Urothelium cell line (cell line): ENCODE data around the gene DPYSL4.
A peak's percentile ranks its signal among the peaks of the same experiment; 100 is the strongest.

ENCODE experiments used
- DNase-seq: peaks from one replicate; pipeline ENCODE4 v3.0.0; 2011; ENCODE audit warnings: low spot score, mixed read lengths
- FAIRE-seq: peaks from 2 replicates; lab custom pipeline; 2011; peaks lifted over from hg19 to GRCh38; lab: Jason Lieb, UNC

DPYSL4 gene

DNA sequence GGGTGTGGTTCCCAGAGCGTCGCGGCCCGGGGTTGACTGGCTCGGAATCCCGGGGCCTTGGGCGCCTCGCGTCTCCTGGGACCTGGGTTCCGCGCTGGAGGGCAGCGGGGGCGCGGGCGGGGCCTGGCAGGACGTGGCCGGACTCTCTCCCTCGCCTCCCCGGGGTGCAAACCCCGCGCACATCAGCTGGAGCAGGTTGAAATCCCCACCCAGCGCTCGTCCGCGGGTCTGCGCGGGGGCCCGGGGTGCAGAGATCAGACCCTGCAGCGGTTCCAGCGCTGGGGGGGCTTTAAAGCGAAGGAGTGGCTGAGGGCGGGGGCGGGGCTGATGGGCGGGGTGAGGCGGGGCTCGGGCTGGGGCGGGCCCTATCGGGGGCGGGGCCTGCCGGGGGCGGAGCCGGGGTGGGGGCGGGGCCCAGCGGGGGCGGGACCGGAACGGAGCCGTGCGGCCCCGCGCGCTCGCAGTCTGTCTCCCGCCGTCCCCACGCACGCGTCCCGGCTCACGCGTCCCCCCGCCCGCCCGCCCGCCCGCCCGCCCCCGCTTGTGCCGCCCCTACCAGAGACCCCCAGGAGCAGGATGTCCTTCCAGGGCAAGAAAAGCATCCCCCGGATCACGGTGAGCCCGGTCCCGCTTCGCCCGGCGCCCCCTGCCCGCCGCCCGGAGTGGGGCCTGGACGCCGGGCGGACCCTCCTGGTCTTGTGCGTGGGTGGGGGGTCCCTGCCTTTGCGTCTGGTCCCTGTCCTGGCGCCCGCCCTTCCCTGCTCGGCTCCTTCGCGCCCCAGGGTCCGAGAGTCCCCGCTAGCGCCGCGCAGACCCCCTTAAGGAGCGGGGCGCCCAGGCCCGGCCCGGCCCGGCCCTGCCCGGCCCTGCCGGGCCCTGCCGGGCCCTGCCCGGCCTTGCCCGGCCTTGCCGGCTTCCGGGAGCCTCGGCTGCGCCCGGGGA lies at the start of gene DPYSL4:
Gene DPYSL4, plus strand, starts transcription at position 461 of the 942 bp plus-strand sequence. Its CDS starts 116 bp downstream, at position 577.
- no peak for FAIRE-seq
- peak; percentile 84 for DNase-seq

DNA sequence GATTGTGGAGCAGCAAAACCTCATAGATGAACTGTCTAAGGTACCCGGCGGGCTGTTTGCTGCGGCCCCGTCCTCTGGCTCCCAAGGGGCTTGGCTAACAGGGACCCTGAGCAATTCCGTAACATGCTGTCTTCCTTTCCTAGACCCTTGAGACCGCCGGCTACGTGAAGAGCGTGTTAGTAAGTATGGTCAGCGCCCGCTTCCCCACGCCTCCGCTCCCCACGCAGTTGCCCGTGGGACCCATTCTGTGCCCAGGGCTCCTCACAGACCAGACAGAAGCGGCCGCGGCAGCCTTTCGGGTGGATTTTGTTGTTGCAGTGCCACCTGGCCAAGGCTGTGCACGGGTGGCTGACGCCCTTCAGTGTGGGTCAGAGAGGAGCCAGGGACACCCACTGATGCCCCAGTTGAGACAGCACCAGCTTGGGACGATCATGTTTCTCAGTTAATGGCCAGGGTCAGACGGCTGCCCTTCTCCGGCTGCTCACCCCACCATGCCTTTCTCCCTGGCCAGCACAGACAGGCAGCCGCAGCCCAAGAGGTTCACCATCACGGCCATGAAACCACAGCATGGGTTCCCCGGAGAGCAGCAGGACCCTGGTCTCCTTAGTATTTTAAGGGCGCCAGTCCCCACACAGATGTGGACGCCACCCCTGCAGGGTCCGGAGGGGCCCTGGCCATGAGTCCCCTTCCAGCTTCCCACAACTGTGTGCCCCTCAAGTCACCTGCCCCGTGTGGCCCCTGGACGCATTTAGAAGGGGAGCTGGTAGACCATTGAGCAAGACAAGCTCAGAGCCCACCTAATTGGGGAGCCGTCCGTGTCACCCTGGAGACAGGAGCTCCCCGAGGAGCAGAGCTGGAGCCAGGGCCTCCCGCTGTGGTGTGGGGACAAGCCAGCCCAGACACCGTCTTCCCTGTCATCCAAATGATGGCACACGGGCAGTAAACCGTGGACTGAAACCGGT lies 49.4 kb upstream of the DPYSL4 start:
- FAIRE-seq (no peak), DNase-seq (no peak)

DNA sequence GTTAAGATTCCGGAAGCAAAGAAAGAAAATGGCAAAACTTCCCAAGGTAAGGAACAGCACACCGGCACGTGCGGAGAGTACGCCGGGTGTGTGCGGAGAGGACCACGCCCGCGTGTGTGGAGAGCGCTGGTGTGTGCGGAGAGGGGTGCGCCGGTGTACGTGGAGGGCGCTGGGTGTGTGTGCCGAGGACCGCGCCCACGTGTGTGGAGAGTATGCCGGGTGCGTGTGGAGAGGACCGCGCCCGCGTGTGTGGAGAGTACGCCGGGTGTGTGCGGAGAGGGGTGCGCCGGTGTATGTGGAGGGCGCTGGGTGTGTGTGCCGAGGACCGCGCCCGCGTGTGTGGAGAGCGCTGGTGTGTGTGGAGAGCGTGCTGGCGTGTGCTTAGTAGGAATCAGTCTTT lies 48.6 kb upstream of the DPYSL4 start:
- DNase-seq: no peak
- no peak for FAIRE-seq

DNA sequence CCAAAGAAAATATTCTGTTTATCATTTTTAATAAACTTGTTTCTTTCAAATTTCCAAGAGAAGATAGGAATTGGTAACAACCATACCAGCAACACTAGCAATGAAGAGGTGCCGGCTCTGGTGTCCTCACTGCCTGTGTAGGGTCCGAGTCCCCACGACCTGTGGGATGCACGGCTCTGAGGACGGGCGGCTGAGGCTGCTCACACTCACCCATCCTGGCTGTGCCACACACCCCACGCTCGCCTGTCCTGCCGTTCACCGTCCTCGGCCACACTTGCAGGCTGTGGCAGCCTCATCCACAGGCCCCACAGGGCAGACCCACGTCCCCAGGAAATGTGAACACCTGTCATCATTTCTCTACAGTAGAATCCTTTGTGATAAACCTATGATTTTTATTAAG lies 48.2 kb upstream of the DPYSL4 start:
- DNase-seq: no peak
- FAIRE-seq: no peak

DNA sequence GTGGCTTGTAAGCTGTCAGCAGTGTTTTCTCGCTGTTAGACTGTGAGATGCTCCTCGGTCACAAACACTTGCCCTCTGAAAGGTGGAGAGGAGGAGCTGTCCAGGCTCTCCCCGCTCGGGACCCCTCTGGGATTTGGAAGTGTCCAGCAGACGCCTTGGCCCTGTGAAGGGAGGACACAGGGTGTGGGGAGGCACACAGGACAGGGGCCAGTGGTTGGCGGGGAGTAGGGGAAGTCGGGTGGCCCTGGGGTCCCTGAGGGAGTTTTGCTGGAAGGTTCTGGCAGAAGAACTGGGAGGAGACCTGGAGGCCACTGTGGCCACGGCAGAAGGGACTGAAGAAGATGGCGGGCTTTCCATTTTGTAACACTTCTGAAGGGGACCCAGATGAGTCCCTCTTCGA lies 47.2 kb upstream of the DPYSL4 start:
- FAIRE-seq: no peak
- no peak for DNase-seq

DNA sequence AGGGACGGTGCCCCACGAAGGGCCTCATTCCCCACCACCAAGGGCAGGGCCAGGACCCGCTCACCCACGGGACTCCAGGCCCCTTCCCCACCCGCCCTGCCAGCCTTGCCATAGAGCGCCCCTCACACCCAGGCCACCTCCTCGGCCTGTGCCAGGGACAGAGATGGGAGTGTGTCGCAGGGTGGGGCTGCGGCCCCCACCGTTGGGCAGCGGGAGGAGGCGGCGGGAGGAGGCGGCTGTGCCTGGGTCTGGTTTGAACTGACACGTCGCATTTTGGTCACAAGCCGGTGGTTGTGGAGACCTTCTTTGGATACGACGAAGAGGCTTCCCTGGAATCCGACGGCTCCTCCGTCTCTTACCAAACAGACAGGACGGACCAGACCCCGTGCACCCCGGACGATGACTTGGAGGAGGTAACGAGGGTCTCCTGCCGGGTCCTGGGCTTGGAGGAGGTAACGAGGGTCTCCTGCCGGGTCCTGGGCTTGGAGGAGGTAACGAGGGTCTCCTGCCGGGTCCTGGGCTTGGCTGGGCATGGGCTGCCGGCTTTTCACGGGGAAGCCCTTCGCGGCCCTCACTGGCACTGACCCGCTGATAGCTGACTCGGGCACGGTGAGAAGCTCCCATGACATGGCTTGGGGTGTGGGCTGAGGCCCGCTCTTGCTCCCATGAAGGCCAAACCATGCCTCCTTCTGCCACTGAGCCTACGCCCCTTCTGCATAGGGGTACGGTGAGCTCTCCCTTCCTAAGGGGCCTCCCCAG lies 46.4 kb upstream of the DPYSL4 start:
- DNase-seq: no peak
- FAIRE-seq: no peak

DNA sequence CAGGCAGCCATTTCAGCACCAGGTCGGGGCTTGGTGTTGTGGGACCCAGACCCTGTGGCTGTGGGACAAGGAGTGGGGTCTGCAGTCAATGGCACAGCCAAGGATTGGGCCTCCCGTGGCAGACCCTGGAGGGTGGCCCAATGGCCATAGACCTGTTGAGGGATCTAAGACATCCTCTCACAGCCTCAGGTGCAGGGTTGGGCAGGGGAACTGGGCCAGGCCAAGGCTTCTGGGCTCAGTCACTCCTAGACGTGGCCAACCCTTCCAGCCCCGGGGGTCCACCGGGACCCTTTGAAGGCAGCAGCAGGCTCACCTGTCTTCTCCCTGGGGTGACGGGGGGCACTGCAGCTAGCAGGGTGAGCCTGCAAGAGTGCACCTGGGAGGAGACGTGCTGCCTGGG lies 45.7 kb upstream of the DPYSL4 start:
- FAIRE-seq (no peak), DNase-seq (no peak)

DNA sequence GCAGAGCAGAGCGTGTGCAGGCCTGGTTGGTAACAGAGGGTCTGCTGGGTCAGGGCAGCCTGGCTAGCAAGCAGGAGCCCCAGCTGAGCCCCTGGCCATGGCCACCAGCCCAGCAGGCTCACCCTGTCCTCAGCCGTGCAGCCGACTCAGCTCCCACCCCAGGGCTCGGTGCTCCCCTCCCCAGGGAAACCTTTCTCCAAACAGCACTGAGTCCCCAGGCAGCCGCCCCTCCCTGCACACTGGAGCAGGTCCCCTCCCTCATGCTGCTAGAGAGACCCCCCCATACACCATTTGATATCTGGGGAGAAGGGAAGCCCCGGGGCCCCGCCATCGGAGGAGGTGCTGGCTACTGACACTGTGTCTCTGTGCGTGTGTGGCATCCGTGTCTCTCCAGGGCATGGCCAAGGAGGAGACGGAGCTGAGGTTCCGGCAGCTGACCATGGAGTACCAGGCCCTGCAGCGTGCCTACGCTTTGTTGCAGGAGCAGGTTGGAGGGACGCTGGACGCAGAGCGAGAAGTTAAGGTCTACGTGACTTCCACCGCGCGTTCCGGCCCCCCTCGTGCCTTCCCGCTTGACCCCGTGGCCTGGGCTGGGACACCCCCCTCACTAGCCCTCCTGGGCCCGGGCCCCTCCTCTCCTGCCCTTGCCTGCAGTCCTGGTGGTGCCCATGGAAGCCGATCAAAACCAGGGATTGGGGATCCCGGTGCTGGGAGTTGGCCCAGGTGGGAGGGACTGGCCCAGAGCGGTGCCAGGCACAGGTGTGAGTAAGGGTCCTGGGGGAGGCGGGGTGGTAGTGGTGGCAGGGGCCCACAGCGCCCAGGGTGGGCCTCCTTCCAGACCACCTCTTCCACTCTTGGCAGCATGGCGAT lies 45.0 kb upstream of the DPYSL4 start:
- FAIRE-seq (no peak), DNase-seq (no peak)

DNA sequence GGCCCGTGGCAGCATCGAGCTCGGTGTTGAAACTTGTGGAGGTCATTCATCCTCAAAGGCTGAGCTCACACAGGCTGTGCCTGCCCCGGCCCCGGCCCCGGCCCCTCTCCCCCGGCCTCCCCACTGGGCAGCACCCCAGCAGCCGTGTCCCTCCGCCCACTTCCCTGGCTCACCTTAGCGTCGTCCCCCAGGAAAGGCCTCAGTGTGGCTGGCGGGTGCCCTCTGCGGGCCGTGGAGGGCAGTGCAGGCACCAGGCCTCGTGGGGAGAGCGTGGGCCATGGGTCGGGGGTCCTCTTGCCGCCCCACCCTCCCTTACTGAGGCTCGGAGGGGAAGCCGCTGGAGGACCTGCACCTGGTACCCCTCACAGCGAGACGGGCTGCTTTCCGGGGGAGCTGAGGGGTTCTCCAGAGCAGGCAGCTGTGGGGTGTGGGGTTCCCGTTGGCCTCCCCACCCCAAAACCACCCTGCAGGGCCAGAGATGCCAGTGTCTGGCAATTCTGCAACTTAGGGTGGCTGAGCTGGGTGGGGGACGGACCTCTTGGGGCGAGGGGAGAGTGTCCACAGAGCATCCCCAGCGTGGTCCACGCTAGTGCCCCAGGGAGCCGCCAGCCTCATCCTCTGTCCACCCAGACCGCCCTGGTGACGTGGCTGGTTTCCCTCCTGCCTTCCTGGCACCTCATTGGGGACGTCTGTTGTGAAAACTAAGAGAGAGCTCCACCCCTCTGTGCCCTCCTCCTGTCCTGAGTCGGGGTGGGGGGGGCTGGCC lies 44.2 kb upstream of the DPYSL4 start:
- FAIRE-seq: no peak
- DNase-seq: peak; percentile 73

DNA sequence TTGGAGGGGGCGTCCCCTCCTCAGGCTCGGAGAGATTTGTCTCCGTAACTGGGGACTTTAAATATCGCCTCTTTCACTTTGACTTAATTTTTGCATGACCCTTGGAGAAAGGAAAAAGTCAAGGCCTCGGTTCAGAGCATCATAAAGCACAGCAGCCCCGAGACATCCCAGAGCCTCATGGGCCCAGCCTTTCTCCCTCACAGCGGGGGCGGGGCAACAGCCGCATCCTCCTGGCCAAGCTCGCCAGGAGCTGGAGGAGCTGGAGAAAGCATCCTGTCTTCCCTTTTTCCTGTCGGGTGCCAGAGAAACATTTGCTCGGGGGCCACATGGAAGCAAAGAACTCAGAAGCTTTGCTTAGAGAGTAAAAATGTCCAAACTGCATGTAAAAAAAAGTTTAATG lies 43.6 kb upstream of the DPYSL4 start:
- FAIRE-seq (no peak), DNase-seq (no peak)

DNA sequence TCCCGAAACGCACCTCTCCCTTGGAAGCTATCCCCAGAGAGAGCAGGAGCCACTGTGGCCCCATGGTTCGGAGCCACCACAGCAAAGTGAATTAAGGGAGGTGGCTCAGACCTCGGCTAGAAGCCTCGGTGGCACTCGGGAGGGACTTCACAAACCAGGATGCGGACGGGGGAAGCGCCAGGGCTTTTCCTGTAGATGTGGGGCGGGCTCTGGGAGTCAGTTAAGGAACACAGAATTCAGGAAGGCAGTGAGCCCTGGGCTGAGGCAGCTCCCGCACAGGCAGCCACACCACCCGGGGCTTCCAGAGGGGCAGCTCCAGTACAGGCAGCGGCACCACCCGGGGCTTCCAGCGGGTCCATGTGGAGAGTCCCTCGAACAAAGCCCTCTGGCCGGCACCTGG lies 42.7 kb upstream of the DPYSL4 start:
- DNase-seq: no peak
- FAIRE-seq: no peak

DNA sequence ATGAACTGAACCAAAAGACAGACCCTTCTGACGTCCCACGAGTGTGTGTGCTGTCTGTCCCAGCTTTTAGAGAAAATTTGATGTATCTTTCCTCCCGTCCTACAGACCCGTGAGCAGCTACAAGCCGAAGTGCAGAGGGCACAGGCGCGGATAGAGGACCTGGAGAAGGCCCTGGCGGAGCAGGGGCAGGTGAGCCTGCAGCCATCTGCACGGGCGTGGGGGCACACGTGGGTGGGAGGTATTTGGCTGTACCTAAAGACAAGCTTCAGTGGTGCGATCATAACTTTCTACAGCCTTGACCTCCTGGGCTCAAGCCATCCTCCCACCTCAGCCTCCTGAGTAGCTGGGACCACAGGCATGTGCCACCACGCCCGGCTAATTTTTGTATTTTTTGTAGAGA lies 41.7 kb upstream of the DPYSL4 start:
- FAIRE-seq: no peak
- DNase-seq: no peak

DNA sequence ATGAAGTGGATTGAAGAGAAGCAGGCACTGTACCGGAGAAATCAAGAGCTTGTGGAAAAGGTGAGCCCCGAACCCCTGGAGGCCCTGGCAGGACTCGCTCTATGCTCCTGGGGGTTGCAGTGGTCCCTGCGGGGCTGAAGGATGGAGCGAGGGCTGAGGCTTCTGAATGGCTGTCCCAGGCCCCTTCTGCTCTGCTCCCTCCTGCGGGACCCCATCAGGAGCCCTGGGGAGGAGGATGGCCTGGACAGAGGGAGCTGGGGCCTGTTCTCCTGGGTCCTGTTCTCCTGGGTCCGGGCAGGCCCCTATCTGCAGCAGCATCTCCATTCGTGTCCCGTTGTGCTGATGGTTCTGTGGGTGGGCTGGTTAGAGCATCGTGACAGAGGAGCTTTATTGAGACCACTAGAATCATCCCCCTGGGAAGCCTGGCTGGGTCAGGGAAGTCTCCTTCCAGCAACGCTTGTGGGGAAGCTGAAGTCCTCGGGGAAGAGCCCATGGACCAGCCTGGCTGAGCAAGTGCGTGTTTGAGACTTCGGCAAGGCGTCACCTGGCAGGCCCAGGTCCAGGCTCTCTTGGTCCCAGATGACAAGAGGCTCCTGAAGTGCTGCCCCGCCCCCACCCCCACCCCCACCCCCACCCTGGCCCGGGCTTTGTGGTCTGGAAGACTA lies 41.1 kb upstream of the DPYSL4 start:
- FAIRE-seq (no peak), DNase-seq (no peak)

DNA sequence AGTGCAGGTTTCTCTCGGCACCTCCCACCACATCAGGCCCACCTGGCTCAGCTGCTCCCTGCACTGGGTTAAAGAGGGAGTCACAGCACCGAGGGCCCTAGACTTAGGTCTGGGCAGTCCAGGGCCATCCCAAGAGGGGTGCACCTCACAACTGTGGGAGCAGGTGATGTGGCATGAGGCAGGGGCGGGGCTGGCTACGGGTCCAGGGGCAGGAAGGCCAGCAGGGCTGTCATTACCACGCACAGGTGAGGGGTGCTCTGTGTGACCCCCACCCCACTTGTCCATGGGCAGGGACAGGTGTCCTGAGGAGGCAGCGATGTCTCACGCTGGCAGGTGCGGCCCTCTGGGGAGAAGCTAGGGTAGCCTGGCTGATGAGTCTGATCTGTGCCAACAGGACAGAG lies 40.5 kb upstream of the DPYSL4 start:
- DNase-seq: no peak
- FAIRE-seq: no peak

DNA sequence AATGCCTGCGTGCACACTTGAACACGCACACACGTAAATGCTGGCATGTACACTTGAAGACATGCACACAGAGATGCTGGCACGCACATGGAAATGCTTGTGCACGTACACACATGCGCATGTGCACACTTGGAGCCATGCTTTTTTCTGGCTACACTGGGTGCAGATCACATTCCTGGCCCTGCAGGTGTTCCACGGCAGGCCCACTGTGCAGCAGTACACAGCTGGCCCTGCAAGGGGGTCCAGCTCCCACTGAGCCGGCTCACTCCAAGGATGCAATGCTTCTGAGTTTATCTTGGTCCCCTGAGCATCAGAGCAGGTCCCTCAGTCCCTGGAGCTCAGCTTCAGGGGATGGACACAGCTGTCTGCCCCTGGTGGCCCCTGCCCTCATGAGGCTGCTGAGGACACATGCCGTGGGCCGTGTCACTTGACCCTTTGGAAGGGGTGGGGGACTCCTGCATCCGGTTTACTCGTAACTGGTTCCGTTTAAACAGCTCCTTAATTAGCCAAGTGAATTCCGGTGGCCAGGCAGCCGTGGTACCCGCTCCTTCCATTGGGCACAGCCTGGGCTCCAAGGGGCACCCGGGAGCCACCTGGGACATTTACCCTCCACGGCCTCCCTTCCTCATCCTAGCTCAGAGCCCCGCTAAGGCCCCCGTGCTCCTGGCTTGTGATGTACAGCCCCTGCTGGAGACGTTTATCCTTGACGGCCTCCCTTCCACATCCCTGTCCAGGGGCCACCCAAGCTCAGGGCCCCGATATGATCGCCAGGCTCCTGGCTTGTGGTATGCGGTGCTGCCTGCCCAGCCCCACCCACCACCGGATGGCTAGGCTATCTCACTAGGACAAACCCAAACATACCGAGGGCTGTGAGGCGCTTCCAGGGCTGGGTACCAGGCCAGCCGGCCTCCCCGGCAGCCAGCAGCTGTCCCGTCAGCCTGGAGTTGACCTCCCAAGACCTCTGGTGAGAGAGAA lies 39.5 kb upstream of the DPYSL4 start:
- DNase-seq: no peak
- no peak for FAIRE-seq

DNA sequence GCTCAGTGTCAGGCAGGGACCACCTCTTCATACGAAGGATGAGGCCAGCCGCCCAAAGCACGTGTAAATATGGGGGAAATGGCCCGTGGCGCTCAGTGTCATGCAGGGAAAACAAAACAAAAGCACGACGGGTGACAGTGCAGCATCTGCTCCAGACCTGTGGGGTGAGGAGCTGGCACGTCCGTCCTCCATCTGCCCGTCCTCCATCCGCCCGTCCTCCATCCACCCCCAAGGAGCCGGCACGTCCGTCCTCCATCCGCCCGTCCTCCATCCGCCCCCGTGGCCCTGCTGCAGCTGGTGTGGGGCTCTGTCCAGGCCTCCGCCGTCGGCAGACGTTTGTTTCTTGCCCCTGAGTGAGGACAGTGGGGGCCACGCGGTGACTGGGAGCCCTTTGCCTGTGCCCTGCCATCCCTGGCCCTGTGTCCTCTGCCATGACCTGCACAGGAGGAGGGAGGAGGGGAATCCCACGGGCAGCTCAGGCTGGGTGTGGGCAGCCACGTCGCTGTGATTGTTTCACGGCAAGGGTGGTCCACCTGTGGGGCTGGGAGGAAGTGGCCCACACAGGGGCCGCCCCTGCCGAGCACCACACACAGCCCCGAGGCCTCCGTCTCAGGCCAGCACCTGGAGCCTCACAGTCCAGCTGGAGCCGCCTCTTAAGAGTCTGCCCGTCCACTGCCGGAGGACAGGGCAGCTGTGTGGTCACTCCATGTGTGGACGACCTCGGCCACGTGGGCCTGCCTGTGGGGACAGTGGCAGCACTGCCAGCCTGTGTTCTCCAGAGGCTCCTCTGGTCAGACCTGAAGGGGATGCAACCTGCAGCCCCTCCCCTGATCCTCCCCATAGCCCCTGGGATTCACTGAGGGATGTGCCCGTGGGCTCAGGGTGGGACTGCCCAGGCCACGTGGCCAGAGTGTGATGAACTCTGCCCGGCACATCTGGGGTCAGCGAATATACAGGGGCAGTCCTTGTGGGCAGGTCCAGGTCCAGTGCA lies 38.2 kb upstream of the DPYSL4 start:
- FAIRE-seq (no peak), DNase-seq (no peak)
